ENCODE data around the gene PIGC. TPM values are rescaled to one million over a fixed set of nuclear protein-coding genes. Genes with fewer than 3 reads are reported as not detected.

The PIGC gene
- total RNA-seq, 4 donors from 2014 or later, result 8.2 to 83.3 (median 31.3) TPM

- intact Hi-C loops (cut with DNase I; ENCODE audit: low total_unique reads), result loop anchor here (5.0 kb wide), 1 partner anchor 41 kb away; no protein-coding TSS in a partner anchor
- DNase-seq, result peak; percentile 29 to 46
- no peak overlapping the region for H3K4me3 ChIP-seq
These were observed 45.7 kb downstream of the PIGC start for GRCh38 chr1:172398193-172398592.

GRCh38 chr1:172397633-172398032 lies 46.2 kb downstream of the PIGC start:
- intact Hi-C loops (cut with DNase I; ENCODE audit: low total_unique reads), result loop anchor here (5.0 kb wide), 1 partner anchor 40 kb away; no protein-coding TSS in a partner anchor
- peak overlapping the region; percentile 78 to 89 for H3K27ac ChIP-seq
- H3K36me3 ChIP-seq, result no peaks in the 10 kb centered on the region
- no peak for DNase-seq
- TF ChIP-seq POLR2A (IDR thresholded peaks at IDR 0.05), result no peak
- TF ChIP-seq, protein P1, sequence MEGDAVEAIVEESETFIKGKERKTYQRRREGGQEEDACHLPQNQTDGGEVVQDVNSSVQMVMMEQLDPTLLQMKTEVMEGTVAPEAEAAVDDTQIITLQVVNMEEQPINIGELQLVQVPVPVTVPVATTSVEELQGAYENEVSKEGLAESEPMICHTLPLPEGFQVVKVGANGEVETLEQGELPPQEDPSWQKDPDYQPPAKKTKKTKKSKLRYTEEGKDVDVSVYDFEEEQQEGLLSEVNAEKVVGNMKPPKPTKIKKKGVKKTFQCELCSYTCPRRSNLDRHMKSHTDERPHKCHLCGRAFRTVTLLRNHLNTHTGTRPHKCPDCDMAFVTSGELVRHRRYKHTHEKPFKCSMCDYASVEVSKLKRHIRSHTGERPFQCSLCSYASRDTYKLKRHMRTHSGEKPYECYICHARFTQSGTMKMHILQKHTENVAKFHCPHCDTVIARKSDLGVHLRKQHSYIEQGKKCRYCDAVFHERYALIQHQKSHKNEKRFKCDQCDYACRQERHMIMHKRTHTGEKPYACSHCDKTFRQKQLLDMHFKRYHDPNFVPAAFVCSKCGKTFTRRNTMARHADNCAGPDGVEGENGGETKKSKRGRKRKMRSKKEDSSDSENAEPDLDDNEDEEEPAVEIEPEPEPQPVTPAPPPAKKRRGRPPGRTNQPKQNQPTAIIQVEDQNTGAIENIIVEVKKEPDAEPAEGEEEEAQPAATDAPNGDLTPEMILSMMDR (IDR thresholded peaks at IDR 0.05), result no peak
- H3K4me3 ChIP-seq, result no peak overlapping the region
- peaks cover 0 to 21% of the 10 kb centered on the region in 2 donors for H3K4me1 ChIP-seq
- no peaks in the 10 kb centered on the region for H3K9me3 ChIP-seq
- H3K27me3 ChIP-seq, result no peaks in the 10 kb centered on the region

More at GRCh38 chr1:172398193-172398592, 45.7 kb downstream of the PIGC start:
- H3K27me3 ChIP-seq, result no peaks in the 10 kb centered on the region
- H3K27ac ChIP-seq, result peak overlapping the region; percentile 78 to 89
- no peaks in the 10 kb centered on the region for H3K9me3 ChIP-seq
- TF ChIP-seq, protein P1 (IDR thresholded peaks at IDR 0.05), result no peak
- TF ChIP-seq POLR2A (IDR thresholded peaks at IDR 0.05), result no peak
- H3K36me3 ChIP-seq, result no peaks in the 10 kb centered on the region
- H3K4me1 ChIP-seq, result peaks cover 0 to 21% of the 10 kb centered on the region in 2 donors

GRCh38 chr1:172397221-172397620 lies 46.6 kb downstream of the PIGC start:
- peak overlapping the region; percentile 34 to 78 for H3K27ac ChIP-seq
- no peaks in the 10 kb centered on the region for H3K36me3 ChIP-seq
- TF ChIP-seq, protein P1 (IDR thresholded peaks at IDR 0.05), result no peak
- no peak for TF ChIP-seq POLR2A (IDR thresholded peaks at IDR 0.05)
- intact Hi-C loops (cut with DNase I; ENCODE audit: low total_unique reads), result loop anchor here (5.0 kb wide), 1 partner anchor 40 kb away; no protein-coding TSS in a partner anchor
- no peaks in the 10 kb centered on the region for H3K27me3 ChIP-seq
- H3K4me1 ChIP-seq, result peaks cover 0 to 21% of the 10 kb centered on the region in 2 donors
- H3K9me3 ChIP-seq, result no peaks in the 10 kb centered on the region
- no peak for DNase-seq
- H3K4me3 ChIP-seq, result no peak overlapping the region

- H3K9me3 ChIP-seq, result no peaks in the 10 kb centered on the region
- no peak overlapping the region for H3K4me3 ChIP-seq
- TF ChIP-seq, protein P1 (IDR thresholded peaks at IDR 0.05), result no peak
- TF ChIP-seq POLR2A (IDR thresholded peaks at IDR 0.05), result no peak
- H3K27ac ChIP-seq, result peak overlapping the region; percentile 19 to 85
- DNase-seq, result no peak
- H3K4me1 ChIP-seq, result peaks cover 0 to 21% of the 10 kb centered on the region in 2 donors
- intact Hi-C loops (cut with DNase I; ENCODE audit: low total_unique reads), result loop anchor here (5.0 kb wide), 1 partner anchor 38 kb away; no protein-coding TSS in a partner anchor
- no peaks in the 10 kb centered on the region for H3K27me3 ChIP-seq
- H3K36me3 ChIP-seq, result no peaks in the 10 kb centered on the region
These were observed 48.3 kb downstream of the PIGC start for GRCh38 chr1:172395576-172395975.

DNA sequence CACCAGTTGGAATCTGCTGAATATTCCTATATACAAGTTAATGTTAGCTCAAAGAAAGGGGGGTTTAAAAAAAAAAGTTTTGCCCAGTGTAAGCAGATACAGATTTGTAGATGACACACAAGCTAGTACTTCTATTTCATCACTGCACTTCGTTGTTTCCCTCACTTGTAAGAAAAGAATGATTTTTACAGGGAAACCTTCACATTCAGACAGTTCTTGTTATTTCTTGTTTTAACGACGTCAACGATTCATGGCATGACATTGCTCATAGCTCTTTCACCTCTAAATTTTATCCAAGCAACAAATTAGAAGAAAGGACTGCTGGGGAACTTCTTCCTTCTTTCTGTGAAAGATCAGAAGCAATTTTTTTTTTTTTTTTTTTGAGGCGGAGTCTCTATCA lies 49.1 kb downstream of the PIGC start:
- Histone ChIP-seq H3K4me1 (peaks cover 0 to 21% of the 10 kb centered on the region in 2 donors), H3K27ac (peak overlapping the region; percentile 78 to 85)
- no peak for TF ChIP-seq POLR2A (IDR thresholded peaks at IDR 0.05)
- TF ChIP-seq, protein P1 (IDR thresholded peaks at IDR 0.05), result no peak

More for the DNA sequence above, 49.1 kb downstream of the PIGC start:
- Histone ChIP-seq H3K36me3 (no peaks in the 10 kb centered on the region), H3K27me3 (no peaks in the 10 kb centered on the region), H3K9me3 (no peaks in the 10 kb centered on the region), H3K4me3 (no peak overlapping the region)
- no peak for DNase-seq
- intact Hi-C loops (cut with DNase I; ENCODE audit: low total_unique reads), result loop anchor here (5.0 kb wide), 1 partner anchor 38 kb away; no protein-coding TSS in a partner anchor

All from uterus (tissue), 4 donors.